Panc1 (cell line): Measurements from ENCODE around the gene AHR. TPM values are rescaled to one million over a fixed set of nuclear protein-coding genes. Genes with fewer than 3 reads are reported as not detected.

Source experiments
- ATAC-seq: fragments of 200-7000 bp; cut with Tn5 transposase; 2 replicates; pipeline ENCODE4 v1.9.1; 2020; ENCODE audit warnings: mild to moderate bottlenecking, moderate library complexity
- BruUV-seq: library from RNA; stranded (reverse); fragments of 400-500 nt; replicated peaks from 2 replicates; lab custom pipeline; 2021; lab: Mats Ljungman, UMichigan
- CTCF ChIA-PET: fragments of 300-600 bp; sonication (Branson Sonifier 250); formaldehyde crosslinking; loops from one replicate; lab custom pipeline; 2022; ENCODE audit warnings: antibody characterized with exemption; lab: Charles Lee
- POLR2A ChIA-PET: fragments of 300-600 bp; sonication (Branson Sonifier 250); formaldehyde crosslinking; loops from one replicate; lab custom pipeline; 2022; ENCODE audit warnings: antibody characterized with exemption; lab: Charles Lee
- DNase-seq: peaks from one replicate; pipeline ENCODE4 v3.0.0-alpha.2; 2010; ENCODE audit warnings: low read depth, low spot score
- H3K27ac ChIP-seq: 2 replicates; pipeline ENCODE4 v1.5.1; 2011; ENCODE audit warnings: mild to moderate bottlenecking, low read length, inconsistent platforms
- H3K27me3 ChIP-seq: fragments of 200-500 bp; sonication (Bioruptor generic); 2 replicates; pipeline ENCODE4 v1.6.0; 2014; ENCODE audit warnings: low read length, inconsistent platforms; ENCODE audit not compliant: control insufficient read depth, insufficient read depth
- H3K36me3 ChIP-seq: fragments of 200-500 bp; sonication (Bioruptor generic); 2 replicates; pipeline ENCODE4 v1.5.1; 2014; ENCODE audit warnings: inconsistent platforms, mild to moderate bottlenecking, low read length, moderate library complexity; ENCODE audit not compliant: control insufficient read depth, insufficient read depth
- H3K4me1 ChIP-seq: 2 replicates; pipeline ENCODE4 v1.5.1; 2011; ENCODE audit warnings: inconsistent platforms, mild to moderate bottlenecking, low read length, moderate library complexity; ENCODE audit not compliant: control insufficient read depth, insufficient read depth
- H3K4me3 ChIP-seq, 2 experiments: 2 replicates each; pipeline ENCODE4 v1.5.1; 2011 to 2012; ENCODE audit warnings: low read depth in 2 of 2, low read length in 2 of 2, mild to moderate bottlenecking in 2 of 2, inconsistent platforms in 1 of 2, moderate library complexity in 1 of 2
- H3K9me3 ChIP-seq: fragments of 200-500 bp; sonication (Bioruptor generic); 2 replicates; pipeline ENCODE4 v1.5.1; 2014; ENCODE audit warnings: low read depth, mild to moderate bottlenecking, inconsistent platforms, low read length, moderate library complexity; ENCODE audit not compliant: control insufficient read depth, insufficient read depth
- POLR2AphosphoS5 ChIP-seq: IDR thresholded peaks from 2 replicates; pipeline ENCODE4 v1.6.1; 2012; ENCODE audit warnings: mild to moderate bottlenecking, low read depth, low read length, moderate library complexity
- SIN3A ChIP-seq: IDR thresholded peaks from 2 replicates; pipeline ENCODE4 v1.6.1; 2012; ENCODE audit warnings: low read depth, mild to moderate bottlenecking, low read length, moderate library complexity, borderline replicate concordance; ENCODE audit not compliant: insufficient read depth
- TCF7L2 ChIP-seq: IDR thresholded peaks from 2 replicates; pipeline ENCODE4 v1.6.1; 2011; ENCODE audit warnings: mild to moderate bottlenecking, low read depth, low read length, inconsistent platforms
- in situ Hi-C: cut with HindIII; loops from 2 replicates; pipeline ENCODE4 v1.10.0; 2016; ENCODE audit warnings: low sequenced_read_pairs, low pct_unique_long_range_greater_than_20kb
- intact Hi-C: fragments of 100-400 bp; cut with micrococcal nuclease; formaldehyde crosslinking; loops from one replicate; pipeline ENCODE4 v1.10.0; 2022; ENCODE audit not compliant: unreplicated experiment
- total RNA-seq: library from RNA; stranded (reverse); gene quantifications from one replicate; pipeline ENCODE4 v1.2.1, GENCODE V29; 2021; ENCODE audit not compliant: unreplicated experiment
- TF ChIP-seq, protein P1 (sequence below), 2 experiments: IDR thresholded peaks; 2 replicates each; pipeline ENCODE4 v1.6.1; 2011 to 2012; ENCODE audit warnings: low read depth in 2 of 2, control low read depth in 1 of 2, low read length in 1 of 2, mild to moderate bottlenecking in 1 of 2, moderate library complexity in 1 of 2; ENCODE audit not compliant: insufficient read depth in 1 of 2
- TF ChIP-seq, protein P2 (sequence below): fragments of 450-650 bp; IDR thresholded peaks from 2 replicates; pipeline ENCODE4 v1.5.1; 2017; ENCODE audit warnings: mild to moderate bottlenecking

AHR gene
- total RNA-seq, 1 experiment from 2014 or later: 36.6 TPM

- TF ChIP-seq, protein P1, sequence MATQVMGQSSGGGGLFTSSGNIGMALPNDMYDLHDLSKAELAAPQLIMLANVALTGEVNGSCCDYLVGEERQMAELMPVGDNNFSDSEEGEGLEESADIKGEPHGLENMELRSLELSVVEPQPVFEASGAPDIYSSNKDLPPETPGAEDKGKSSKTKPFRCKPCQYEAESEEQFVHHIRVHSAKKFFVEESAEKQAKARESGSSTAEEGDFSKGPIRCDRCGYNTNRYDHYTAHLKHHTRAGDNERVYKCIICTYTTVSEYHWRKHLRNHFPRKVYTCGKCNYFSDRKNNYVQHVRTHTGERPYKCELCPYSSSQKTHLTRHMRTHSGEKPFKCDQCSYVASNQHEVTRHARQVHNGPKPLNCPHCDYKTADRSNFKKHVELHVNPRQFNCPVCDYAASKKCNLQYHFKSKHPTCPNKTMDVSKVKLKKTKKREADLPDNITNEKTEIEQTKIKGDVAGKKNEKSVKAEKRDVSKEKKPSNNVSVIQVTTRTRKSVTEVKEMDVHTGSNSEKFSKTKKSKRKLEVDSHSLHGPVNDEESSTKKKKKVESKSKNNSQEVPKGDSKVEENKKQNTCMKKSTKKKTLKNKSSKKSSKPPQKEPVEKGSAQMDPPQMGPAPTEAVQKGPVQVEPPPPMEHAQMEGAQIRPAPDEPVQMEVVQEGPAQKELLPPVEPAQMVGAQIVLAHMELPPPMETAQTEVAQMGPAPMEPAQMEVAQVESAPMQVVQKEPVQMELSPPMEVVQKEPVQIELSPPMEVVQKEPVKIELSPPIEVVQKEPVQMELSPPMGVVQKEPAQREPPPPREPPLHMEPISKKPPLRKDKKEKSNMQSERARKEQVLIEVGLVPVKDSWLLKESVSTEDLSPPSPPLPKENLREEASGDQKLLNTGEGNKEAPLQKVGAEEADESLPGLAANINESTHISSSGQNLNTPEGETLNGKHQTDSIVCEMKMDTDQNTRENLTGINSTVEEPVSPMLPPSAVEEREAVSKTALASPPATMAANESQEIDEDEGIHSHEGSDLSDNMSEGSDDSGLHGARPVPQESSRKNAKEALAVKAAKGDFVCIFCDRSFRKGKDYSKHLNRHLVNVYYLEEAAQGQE (IDR thresholded peaks at IDR 0.05; ENCODE audit: insufficient read depth in 1 of 2, low read depth in 2 of 2, low read length in 1 of 2): no peak
- TF ChIP-seq, protein P2, sequence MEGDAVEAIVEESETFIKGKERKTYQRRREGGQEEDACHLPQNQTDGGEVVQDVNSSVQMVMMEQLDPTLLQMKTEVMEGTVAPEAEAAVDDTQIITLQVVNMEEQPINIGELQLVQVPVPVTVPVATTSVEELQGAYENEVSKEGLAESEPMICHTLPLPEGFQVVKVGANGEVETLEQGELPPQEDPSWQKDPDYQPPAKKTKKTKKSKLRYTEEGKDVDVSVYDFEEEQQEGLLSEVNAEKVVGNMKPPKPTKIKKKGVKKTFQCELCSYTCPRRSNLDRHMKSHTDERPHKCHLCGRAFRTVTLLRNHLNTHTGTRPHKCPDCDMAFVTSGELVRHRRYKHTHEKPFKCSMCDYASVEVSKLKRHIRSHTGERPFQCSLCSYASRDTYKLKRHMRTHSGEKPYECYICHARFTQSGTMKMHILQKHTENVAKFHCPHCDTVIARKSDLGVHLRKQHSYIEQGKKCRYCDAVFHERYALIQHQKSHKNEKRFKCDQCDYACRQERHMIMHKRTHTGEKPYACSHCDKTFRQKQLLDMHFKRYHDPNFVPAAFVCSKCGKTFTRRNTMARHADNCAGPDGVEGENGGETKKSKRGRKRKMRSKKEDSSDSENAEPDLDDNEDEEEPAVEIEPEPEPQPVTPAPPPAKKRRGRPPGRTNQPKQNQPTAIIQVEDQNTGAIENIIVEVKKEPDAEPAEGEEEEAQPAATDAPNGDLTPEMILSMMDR: no peak
- no peak for TF ChIP-seq TCF7L2
- no peak for TF ChIP-seq SIN3A
- TF ChIP-seq POLR2AphosphoS5: no peak
- POLR2A ChIA-PET: interaction anchor here (0.6 kb wide), 1 partner anchor 10 kb away, joined by 4 read pairs; no protein-coding TSS in a partner anchor
- ATAC-seq: no peak
- Histone ChIP-seq H3K4me3 (no peak overlapping the region), H3K9me3 (no peaks in the 10 kb centered on the region), H3K27me3 (no peaks in the 10 kb centered on the region), H3K36me3 (peaks cover 5% of the 10 kb centered on the region), H3K4me1 (no peaks in the 10 kb centered on the region), H3K27ac (no peak overlapping the region)
- DNase-seq: no peak
- no TSS peak for BruUV-seq
- intact Hi-C loops (no loop called here), in situ Hi-C loops (no loop called here)
- CTCF ChIA-PET: no interaction called here
These were observed 30.2 kb downstream of the AHR start for GRCh38 chr7:17328641-17329040.

DNA sequence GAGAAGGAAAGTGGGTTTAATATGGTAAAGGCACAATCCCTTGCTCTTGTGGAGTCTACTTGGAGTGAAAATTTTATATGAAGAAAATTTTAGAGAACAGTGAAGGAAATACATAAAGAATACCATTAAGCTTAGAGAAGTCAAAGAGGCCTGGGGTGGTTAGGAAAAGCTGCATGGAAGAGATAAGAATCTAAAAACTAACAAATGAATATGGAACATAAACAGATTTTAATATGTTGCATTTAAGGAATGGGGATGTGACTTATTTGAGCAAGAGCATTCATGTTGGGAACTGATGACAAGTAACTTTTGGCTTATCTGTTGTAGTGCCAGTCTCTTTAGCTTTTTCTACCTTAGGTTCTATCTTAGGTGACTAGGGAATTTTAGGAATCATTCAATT is 31.0 kb downstream of the AHR start:
- in situ Hi-C loops: no loop called here
- DNase-seq (no peak), ATAC-seq (no peak)
- Histone ChIP-seq H3K4me1 (no peaks in the 10 kb centered on the region), H3K27ac (no peak overlapping the region), H3K36me3 (peaks cover 12% of the 10 kb centered on the region), H3K4me3 (no peak overlapping the region), H3K9me3 (no peaks in the 10 kb centered on the region), H3K27me3 (no peaks in the 10 kb centered on the region)
- intact Hi-C loops: no loop called here
- no TSS peak for BruUV-seq
- POLR2A ChIA-PET: interaction anchor here (0.5 to 0.6 kb wide), 2 partner anchors 31 to 83 kb away, joined by 3 to 4 read pairs; no protein-coding TSS in a partner anchor
- CTCF ChIA-PET: interaction anchor here (0.6 kb wide), 1 partner anchor 27 kb away, joined by 3 read pairs; no protein-coding TSS in a partner anchor
- no peak for TF ChIP-seq POLR2AphosphoS5
- TF ChIP-seq, protein P2: no peak
- TF ChIP-seq TCF7L2: no peak
- no peak for TF ChIP-seq SIN3A
- TF ChIP-seq, protein P1 (IDR thresholded peaks at IDR 0.05; ENCODE audit: insufficient read depth in 1 of 2, low read depth in 2 of 2, low read length in 1 of 2): no peak
